ENCODE data around the gene ATP2A1. TPM values are rescaled to one million over a fixed set of nuclear protein-coding genes. Genes with fewer than 3 reads are reported as not detected.

The ATP2A1 gene
- total and polyA plus RNA-seq, 2 donors (not counting 3 experiments of a cell fraction or from before 2014, with no cell fraction given): 1.2 to 2.5 TPM

DNA sequence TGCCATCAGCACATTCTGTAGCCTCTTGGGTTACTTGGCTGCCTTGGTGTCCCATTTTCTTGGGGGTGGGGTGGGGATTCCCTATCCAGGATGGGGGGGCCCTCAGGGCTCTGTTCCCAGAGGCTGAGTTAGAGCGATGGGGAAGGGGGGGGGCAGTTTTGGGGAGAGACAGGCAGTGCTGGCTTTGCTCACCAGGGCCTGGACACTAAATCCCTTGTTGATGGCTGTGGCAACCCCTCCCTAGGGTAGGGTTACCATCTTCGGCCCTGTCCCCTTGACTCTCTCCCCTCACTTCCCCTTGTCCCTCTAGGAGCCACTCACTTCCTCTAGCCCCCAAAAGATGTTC is 660 bp upstream of the ATP2A1 start:
- H3K79me2 ChIP-seq (ENCODE audit: control insufficient read depth, insufficient read depth, low read length): no peaks in the 10 kb centered on the region
- H3K4me2 ChIP-seq (ENCODE audit: insufficient read depth, low read length): no peak overlapping the region
- no TSS peak for BruUV-seq (replicated peaks)
- no peaks in the 10 kb centered on the region for H3K27me3 ChIP-seq (ENCODE audit: control insufficient read depth in 2 of 2, insufficient read depth in 2 of 2, low read length in 2 of 2)
- no peaks in the 10 kb centered on the region for H3K9me1 ChIP-seq (replicated peaks; ENCODE audit: control insufficient read depth, extremely low read depth, insufficient read depth, low read length)
- CTCF ChIA-PET: no interaction called here
- H2AFZ ChIP-seq (ENCODE audit: low read depth, low read length): no peak overlapping the region
- intact Hi-C loops (cut with micrococcal nuclease) (no loop called here), dilution Hi-C loops (cut with MboI; ENCODE audit: extremely low pct_ligation_motif_present, low sequenced_read_pairs) (no loop called here)
- H4K20me1 ChIP-seq (replicated peaks; ENCODE audit: control insufficient read depth, extremely low read depth, insufficient read depth, low read length): no peaks in the 10 kb centered on the region
- no peak for DNase-seq (ENCODE audit: low read depth, low spot score)
- H3K9me3 ChIP-seq (replicated peaks; ENCODE audit: control insufficient read depth, insufficient read depth, low read length): no peaks in the 10 kb centered on the region
- POLR2A ChIA-PET: no interaction called here
- H3K4me3 ChIP-seq (replicated peaks in 1 of 3; ENCODE audit: insufficient read depth in 1 of 3, low read depth in 1 of 3, low read length in 3 of 3): no peak overlapping the region
- no peak overlapping the region for H3K9ac ChIP-seq (replicated peaks; ENCODE audit: extremely low read depth, insufficient read depth, low read length)
- no peak for TF ChIP-seq MYC (IDR thresholded peaks at IDR 0.05; ENCODE audit: low read depth, low read length)
- no peak for TF ChIP-seq POLR2AphosphoS5 (IDR thresholded peaks at IDR 0.05; ENCODE audit: insufficient read depth, low read depth, low read length)
- TF ChIP-seq, protein P1, sequence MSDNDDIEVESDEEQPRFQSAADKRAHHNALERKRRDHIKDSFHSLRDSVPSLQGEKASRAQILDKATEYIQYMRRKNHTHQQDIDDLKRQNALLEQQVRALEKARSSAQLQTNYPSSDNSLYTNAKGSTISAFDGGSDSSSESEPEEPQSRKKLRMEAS (IDR thresholded peaks at IDR 0.05; ENCODE audit: insufficient read depth, insufficient read length): no peak
- no peak for TF ChIP-seq JUN (IDR thresholded peaks at IDR 0.05; ENCODE audit: borderline replicate concordance, insufficient read depth, insufficient read length, low read depth)
- no peak for TF ChIP-seq FOS (IDR thresholded peaks at IDR 0.05; ENCODE audit: borderline replicate concordance, insufficient read depth, low read length)
- no peak for TF ChIP-seq EZH2 (IDR thresholded peaks at IDR 0.05; ENCODE audit: borderline replicate concordance, low read depth, low read length, severe bottlenecking)
- FAIRE-seq: no peak
- peaks cover 2 to 8% of the 10 kb centered on the region in 2 experiments for H3K36me3 ChIP-seq (ENCODE audit: control insufficient read depth in 2 of 2, extremely low read depth in 1 of 2, insufficient read depth in 2 of 2, low read length in 2 of 2)
- peaks cover 12% of the 10 kb centered on the region for H3K4me1 ChIP-seq (ENCODE audit: control insufficient read depth, extremely low read depth, insufficient read depth, low read length)
- no peak overlapping the region for H3K27ac ChIP-seq (ENCODE audit: insufficient read depth, low read depth, low read length)

DNA sequence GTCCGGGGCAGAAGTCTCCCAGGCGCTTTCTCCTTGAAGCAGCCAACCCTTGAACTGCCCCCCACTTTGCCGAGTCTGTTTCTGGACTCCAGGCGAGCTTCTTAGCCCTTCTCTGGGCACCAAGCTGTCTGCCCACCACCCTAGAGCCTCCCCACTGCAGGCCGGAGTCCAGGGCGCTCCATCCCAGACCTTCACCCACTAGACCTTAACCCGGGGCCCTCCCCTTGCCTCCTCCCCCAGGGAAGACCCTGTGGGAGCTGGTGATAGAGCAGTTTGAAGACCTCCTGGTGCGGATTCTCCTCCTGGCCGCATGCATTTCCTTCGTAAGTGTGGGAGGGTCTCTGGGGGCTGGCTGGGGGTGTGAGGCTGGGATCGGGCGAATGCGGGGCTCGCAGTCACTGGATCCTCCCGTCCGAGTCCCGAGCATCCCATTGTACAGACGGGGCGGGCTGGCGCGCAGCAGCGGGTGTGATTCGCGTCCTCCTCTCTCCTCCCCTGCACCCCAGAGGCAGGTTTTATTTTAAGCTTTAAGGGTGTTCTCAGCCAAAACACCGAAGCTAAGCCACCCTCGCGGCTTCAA is 1.1 kb downstream of the ATP2A1 start:
- Histone ChIP-seq H3K9me1 (replicated peaks; ENCODE audit: control insufficient read depth, extremely low read depth, insufficient read depth, low read length) (no peaks in the 10 kb centered on the region), H3K9ac (replicated peaks; ENCODE audit: extremely low read depth, insufficient read depth, low read length) (peak overlapping the region; percentile 59), H3K4me3 (replicated peaks in 1 of 3; ENCODE audit: insufficient read depth in 1 of 3, low read depth in 1 of 3, low read length in 3 of 3) (peak overlapping the region; percentile 45 to 82 (median 80)), H3K27ac (ENCODE audit: insufficient read depth, low read depth, low read length) (no peak overlapping the region), H4K20me1 (replicated peaks; ENCODE audit: control insufficient read depth, extremely low read depth, insufficient read depth, low read length) (no peaks in the 10 kb centered on the region), H3K79me2 (ENCODE audit: control insufficient read depth, insufficient read depth, low read length) (no peaks in the 10 kb centered on the region), H3K36me3 (ENCODE audit: control insufficient read depth in 2 of 2, extremely low read depth in 1 of 2, insufficient read depth in 2 of 2, low read length in 2 of 2) (peaks cover 0 to 1% of the 10 kb centered on the region in 2 experiments), H3K4me2 (ENCODE audit: insufficient read depth, low read length) (peak overlapping the region; percentile 80), H2AFZ (ENCODE audit: low read depth, low read length) (peak overlapping the region; percentile 93), H3K4me1 (ENCODE audit: control insufficient read depth, extremely low read depth, insufficient read depth, low read length) (peaks cover 12% of the 10 kb centered on the region), H3K27me3 (ENCODE audit: control insufficient read depth in 2 of 2, insufficient read depth in 2 of 2, low read length in 2 of 2) (no peaks in the 10 kb centered on the region), H3K9me3 (replicated peaks; ENCODE audit: control insufficient read depth, insufficient read depth, low read length) (no peaks in the 10 kb centered on the region)
- BruUV-seq (replicated peaks): TSS peak; percentile 37
- dilution Hi-C loops (cut with MboI; ENCODE audit: extremely low pct_ligation_motif_present, low sequenced_read_pairs): no loop called here
- POLR2A ChIA-PET: interaction anchor here (1.0 kb wide), 1 partner anchor 19 kb away, joined by 4 read pairs; no protein-coding TSS in a partner anchor
- intact Hi-C loops (cut with micrococcal nuclease): no loop called here
- TF ChIP-seq EZH2 (IDR thresholded peaks at IDR 0.05; ENCODE audit: borderline replicate concordance, low read depth, low read length, severe bottlenecking): no peak
- TF ChIP-seq POLR2AphosphoS5 (IDR thresholded peaks at IDR 0.05; ENCODE audit: insufficient read depth, low read depth, low read length): no peak
- TF ChIP-seq POLR2A (IDR thresholded peaks at IDR 0.05; ENCODE audit: low read depth, low read length): no peak
- no peak for TF ChIP-seq MYC (IDR thresholded peaks at IDR 0.05; ENCODE audit: low read depth, low read length)
- TF ChIP-seq, protein P1 (IDR thresholded peaks at IDR 0.05; ENCODE audit: insufficient read depth, insufficient read length): no peak
- TF ChIP-seq, protein P2, sequence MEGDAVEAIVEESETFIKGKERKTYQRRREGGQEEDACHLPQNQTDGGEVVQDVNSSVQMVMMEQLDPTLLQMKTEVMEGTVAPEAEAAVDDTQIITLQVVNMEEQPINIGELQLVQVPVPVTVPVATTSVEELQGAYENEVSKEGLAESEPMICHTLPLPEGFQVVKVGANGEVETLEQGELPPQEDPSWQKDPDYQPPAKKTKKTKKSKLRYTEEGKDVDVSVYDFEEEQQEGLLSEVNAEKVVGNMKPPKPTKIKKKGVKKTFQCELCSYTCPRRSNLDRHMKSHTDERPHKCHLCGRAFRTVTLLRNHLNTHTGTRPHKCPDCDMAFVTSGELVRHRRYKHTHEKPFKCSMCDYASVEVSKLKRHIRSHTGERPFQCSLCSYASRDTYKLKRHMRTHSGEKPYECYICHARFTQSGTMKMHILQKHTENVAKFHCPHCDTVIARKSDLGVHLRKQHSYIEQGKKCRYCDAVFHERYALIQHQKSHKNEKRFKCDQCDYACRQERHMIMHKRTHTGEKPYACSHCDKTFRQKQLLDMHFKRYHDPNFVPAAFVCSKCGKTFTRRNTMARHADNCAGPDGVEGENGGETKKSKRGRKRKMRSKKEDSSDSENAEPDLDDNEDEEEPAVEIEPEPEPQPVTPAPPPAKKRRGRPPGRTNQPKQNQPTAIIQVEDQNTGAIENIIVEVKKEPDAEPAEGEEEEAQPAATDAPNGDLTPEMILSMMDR (IDR thresholded peaks at IDR 0.05; ENCODE audit: extremely low read depth in 1 of 2, insufficient read depth in 1 of 2, low read depth in 1 of 2, low read length in 2 of 2): no peak
- no peak for TF ChIP-seq GATA2 (IDR thresholded peaks at IDR 0.05; ENCODE audit: insufficient read depth, insufficient read length, low read depth, low read length)
- CTCF ChIA-PET: interaction anchor here (0.8 to 2.5 kb wide), 2 partner anchors 10 to 65 kb away, joined by 3 to 16 read pairs; no protein-coding TSS in a partner anchor
- FAIRE-seq: peak; percentile 26
- no peak for DNase-seq (ENCODE audit: low read depth, low spot score)
